Ramos (cell line): Measurements from ENCODE around the gene RHOU.
"Not testable (repeated sequence)": the region's sequence is repeated elsewhere in the genome, so short reads cannot be mapped to it uniquely, and the experiment has no call there.

Experiments
- in situ Hi-C: fragments of 300-500 bp; cut with MboI; formaldehyde crosslinking; loops from one replicate; pipeline ENCODE4 v1.14.3; 2022; ENCODE audit warnings: low sequenced_read_pairs; ENCODE audit not compliant: unreplicated experiment

The RHOU gene

GRCh38 chr1:228753786-228754360 is 18.6 kb downstream of the RHOU start:
- in situ Hi-C loops = no loop called here

GRCh38 chr1:228754646-228755268 is 19.5 kb downstream of the RHOU start:
- in situ Hi-C loops = no loop called here

- in situ Hi-C loops = no loop called here
Measured at GRCh38 chr1:228755800-228756199, 20.5 kb downstream of the RHOU start.

- in situ Hi-C loops = no loop called here
Measured at GRCh38 chr1:228756457-228756856, 21.2 kb downstream of the RHOU start.

GRCh38 chr1:228758447-228758846 is 23.2 kb downstream of the RHOU start:
- in situ Hi-C loops = no loop called here

- in situ Hi-C loops = no loop called here
Measured at GRCh38 chr1:228760979-228761378, 25.7 kb downstream of the RHOU start.

- in situ Hi-C loops = no loop called here
Measured at GRCh38 chr1:228763561-228763960, 28.3 kb downstream of the RHOU start.

GRCh38 chr1:228765168-228765946 is 30.1 kb downstream of the RHOU start:
- in situ Hi-C loops = no loop called here

- in situ Hi-C loops = no loop called here
Measured at GRCh38 chr1:228766788-228767187, 31.5 kb downstream of the RHOU start.

GRCh38 chr1:228767636-228768354 is 32.5 kb downstream of the RHOU start:
- in situ Hi-C loops = no loop called here

GRCh38 chr1:228768355-228769000 is 33.2 kb downstream of the RHOU start:
- in situ Hi-C loops = no loop called here

- in situ Hi-C loops = no loop called here
Measured at GRCh38 chr1:228770779-228771223, 35.5 kb downstream of the RHOU start.

- in situ Hi-C loops = no loop called here
Measured at GRCh38 chr1:228772516-228773212, 37.4 kb downstream of the RHOU start.

- in situ Hi-C loops = not testable (repeated sequence)
Measured at GRCh38 chr1:228775946-228776345, 40.7 kb downstream of the RHOU start.

- in situ Hi-C loops = no loop called here
Measured at GRCh38 chr1:228776449-228776848, 41.2 kb downstream of the RHOU start.

GRCh38 chr1:228777236-228777635 is 42.0 kb downstream of the RHOU start:
- in situ Hi-C loops = no loop called here

- in situ Hi-C loops = no loop called here
Measured at GRCh38 chr1:228778026-228778425, 42.7 kb downstream of the RHOU start.

- in situ Hi-C loops = no loop called here
Measured at GRCh38 chr1:228778466-228778865, 43.2 kb downstream of the RHOU start.

- in situ Hi-C loops = no loop called here
Measured at GRCh38 chr1:228778961-228779360, 43.7 kb downstream of the RHOU start.
